HepG2 (cell line): ENCODE results near the gene SLC38A2. TPM values are rescaled to one million over a fixed set of nuclear protein-coding genes. Genes with fewer than 3 reads are reported as not detected.

Experiments
- ATF7-NPFF ChIP-seq: sonication (generic); formaldehyde crosslinking; IDR thresholded peaks from 2 replicates; pipeline ENCODE4 v1.8.1; 2023; ENCODE audit warnings: mild to moderate bottlenecking, low read depth, missing genetic modification reagents, moderate library complexity
- BORCS8-MEF2B ChIP-seq: sonication (generic); formaldehyde crosslinking; IDR thresholded peaks from 2 replicates; pipeline ENCODE4 v1.8.0; 2022; ENCODE audit warnings: mild to moderate bottlenecking, missing genetic modification reagents
- BRD4 ChIP-seq: sonication (generic); formaldehyde crosslinking; IDR thresholded peaks from 2 replicates; pipeline ENCODE4 v1.4.0; 2020; ENCODE audit warnings: missing genetic modification reagents
- FOSL2 ChIP-seq: sonication (generic); formaldehyde crosslinking; IDR thresholded peaks from 2 replicates; pipeline ENCODE4 v1.4.0; 2020; ENCODE audit warnings: missing genetic modification reagents
- GATAD1 ChIP-seq: IDR thresholded peaks from 2 replicates; pipeline ENCODE4 v1.6.1; 2016; ENCODE audit warnings: missing genetic modification reagents, missing compliant biosample characterization
- IRX3 ChIP-seq: sonication (generic); formaldehyde crosslinking; IDR thresholded peaks from 2 replicates; pipeline ENCODE4 v1.8.1; 2023; ENCODE audit warnings: mild to moderate bottlenecking, low read depth, missing genetic modification reagents, borderline replicate concordance
- MTA1 ChIP-seq: sonication (generic); formaldehyde crosslinking; IDR thresholded peaks from 2 replicates; pipeline ENCODE4 v1.4.0; 2020; ENCODE audit warnings: missing genetic modification reagents, mild to moderate bottlenecking, borderline replicate concordance
- NCOR1 ChIP-seq: fragments of 200-600 bp; sonication (generic); IDR thresholded peaks from 2 replicates; pipeline ENCODE4 v1.7.0; 2017; ENCODE audit warnings: antibody characterized with exemption, low read length, borderline replicate concordance
- NKX3-1 ChIP-seq: sonication (generic); formaldehyde crosslinking; IDR thresholded peaks from 2 replicates; pipeline ENCODE4 v1.5.0; 2020; ENCODE audit warnings: missing genetic modification reagents
- REPIN1 ChIP-seq: sonication (generic); formaldehyde crosslinking; IDR thresholded peaks from 2 replicates; pipeline ENCODE4 v1.8.0; 2022; ENCODE audit warnings: missing genetic modification reagents, low read depth, mild to moderate bottlenecking, borderline replicate concordance
- SOX13 ChIP-seq, 3 experiments: fragments of 450-650 bp in 1 of 3; sonication (generic) in 1 of 3; formaldehyde crosslinking in 1 of 3; IDR thresholded peaks in 2 of 3; conservative IDR thresholded peaks in 1 of 3; 2 replicates each; pipeline versions ENCODE4 v1.5.0 to v1.6.1; 2016 to 2020; ENCODE audit warnings: antibody characterized with exemption in 1 of 3, mild to moderate bottlenecking in 1 of 3, missing compliant biosample characterization in 1 of 3, missing genetic modification reagents in 1 of 3, moderate library complexity in 1 of 3
- YEATS2 ChIP-seq: sonication (generic); formaldehyde crosslinking; IDR thresholded peaks from 2 replicates; pipeline ENCODE4 v1.4.0; 2020; ENCODE audit warnings: missing genetic modification reagents, borderline replicate concordance
- ZMYM3 ChIP-seq: sonication (generic); formaldehyde crosslinking; IDR thresholded peaks from 2 replicates; pipeline ENCODE4 v1.5.1; 2020; ENCODE audit warnings: mild to moderate bottlenecking, missing genetic modification reagents
- ZNF616 ChIP-seq: sonication (generic); formaldehyde crosslinking; IDR thresholded peaks from 2 replicates; pipeline ENCODE4 v1.5.0; 2020; ENCODE audit warnings: low read depth, mild to moderate bottlenecking, missing genetic modification reagents
- ZSCAN20 ChIP-seq: sonication (generic); formaldehyde crosslinking; IDR thresholded peaks from 2 replicates; pipeline ENCODE4 v1.4.0; 2020; ENCODE audit warnings: missing genetic modification reagents, mild to moderate bottlenecking, borderline replicate concordance
- polyA plus RNA-seq, 8 experiments: library from polyadenylated mRNA; depleted of rRNA in 3 of 8; stranded (reverse) in 7 of 8; unstranded in 1 of 8; fragments of >200 nt; fragmentation: Illumina TruSeq in 4 of 8; extraction: Trizol in 4 of 8; gene quantifications; 2 replicates each; pipeline versions ENCODE4 v1.2.1 to v1.2.3, GENCODE V29; 2011 to 2016; ENCODE audit warnings: low read depth in 4 of 8, missing spikeins in 1 of 8, mixed read lengths in 1 of 8; ENCODE audit not compliant: insufficient read depth in 1 of 8
- total RNA-seq, 5 experiments: library from RNA; depleted of rRNA; stranded (reverse); fragments of >200 nt; fragmentation: Illumina TruSeq; extraction: Trizol; gene quantifications; 2 replicates each; pipeline ENCODE4 v1.2.3, GENCODE V29; 2016; ENCODE audit warnings: low read depth in 1 of 5
- TF ChIP-seq, protein P1 (sequence below): IDR thresholded peaks from 2 replicates; pipeline ENCODE4 v1.6.1; 2016
- TF ChIP-seq, protein P2 (sequence below): sonication (generic); formaldehyde crosslinking; IDR thresholded peaks from 2 replicates; pipeline ENCODE4 v1.4.0; 2020; ENCODE audit warnings: missing genetic modification reagents
- TF ChIP-seq, protein P3 (sequence below): sonication (generic); formaldehyde crosslinking; IDR thresholded peaks from 2 replicates; pipeline ENCODE4 v1.4.0; 2020; ENCODE audit warnings: missing genetic modification reagents
- TF ChIP-seq, protein P4 (sequence below), 2 experiments: IDR thresholded peaks; 2 replicates each; pipeline ENCODE4 v1.6.1; 2011 to 2012; ENCODE audit warnings: low read length in 2 of 2, borderline replicate concordance in 1 of 2, low read depth in 1 of 2, mild to moderate bottlenecking in 1 of 2, moderate library complexity in 1 of 2

Gene SLC38A2
- total and polyA plus RNA-seq, 2 of the 13 experiments (the other 11 are each of a cell fraction or from before 2014, with no cell fraction given): 368 to 880 TPM

DNA sequence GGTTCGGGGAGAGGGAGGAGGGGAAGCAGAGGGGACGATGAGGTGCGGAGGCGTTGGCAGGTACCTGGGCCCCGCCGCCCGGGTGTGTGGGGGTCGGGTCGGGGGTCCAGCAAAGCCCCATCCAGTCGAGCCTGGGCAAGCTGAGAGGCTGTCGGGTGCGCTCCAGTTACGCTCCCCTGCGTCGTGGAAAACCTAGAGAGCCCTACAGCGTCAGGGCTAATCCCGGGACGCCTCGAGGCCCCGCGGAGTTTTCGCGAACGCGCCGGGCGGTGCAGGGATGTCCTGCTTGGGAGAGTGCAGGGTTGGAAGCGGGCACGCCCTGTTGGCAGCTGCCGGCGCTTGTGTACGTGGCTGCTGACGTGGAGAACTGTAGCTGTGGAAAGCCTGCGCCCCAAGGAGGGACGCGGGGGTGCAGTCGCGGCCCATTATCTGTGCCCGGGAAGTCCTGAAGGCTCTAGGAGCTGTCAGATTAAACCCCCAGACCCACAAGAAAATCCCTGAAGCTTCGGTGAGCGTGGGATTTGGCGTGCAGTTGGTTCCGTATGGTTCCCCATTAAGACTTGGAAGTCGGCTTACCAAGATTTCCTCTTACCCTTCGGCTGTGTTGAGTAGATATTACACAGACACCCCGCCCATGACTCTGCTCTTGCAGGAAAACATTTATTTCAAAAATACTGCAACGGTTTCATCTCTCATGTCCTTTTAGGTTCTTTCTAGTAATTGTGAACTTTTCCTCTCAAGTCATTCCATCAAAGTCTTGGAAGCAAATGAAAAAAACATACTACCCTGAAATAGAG is 11.3 kb upstream of the SLC38A2 start (continued):
- TF ChIP-seq, protein P1, sequence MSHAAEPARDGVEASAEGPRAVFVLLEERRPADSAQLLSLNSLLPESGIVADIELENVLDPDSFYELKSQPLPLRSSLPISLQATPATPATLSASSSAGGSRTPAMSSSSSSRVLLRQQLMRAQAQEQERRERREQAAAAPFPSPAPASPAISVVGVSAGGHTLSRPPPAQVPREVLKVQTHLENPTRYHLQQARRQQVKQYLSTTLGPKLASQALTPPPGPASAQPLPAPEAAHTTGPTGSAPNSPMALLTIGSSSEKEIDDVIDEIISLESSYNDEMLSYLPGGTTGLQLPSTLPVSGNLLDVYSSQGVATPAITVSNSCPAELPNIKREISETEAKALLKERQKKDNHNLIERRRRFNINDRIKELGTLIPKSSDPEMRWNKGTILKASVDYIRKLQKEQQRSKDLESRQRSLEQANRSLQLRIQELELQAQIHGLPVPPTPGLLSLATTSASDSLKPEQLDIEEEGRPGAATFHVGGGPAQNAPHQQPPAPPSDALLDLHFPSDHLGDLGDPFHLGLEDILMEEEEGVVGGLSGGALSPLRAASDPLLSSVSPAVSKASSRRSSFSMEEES (CRISPR knock-in tag): no peak; the same call in 1 of the 2 replicates
- TF ChIP-seq BRD4 (CRISPR knock-in tag) (peak; percentile 96), GATAD1 (CRISPR knock-in tag) (0 out of 2 replicates have a peak, but pooled peaks have one; percentile 28), ATF7-NPFF (CRISPR knock-in tag) (peak; percentile 49), YEATS2 (CRISPR knock-in tag) (0 out of 2 replicates have a peak, but pooled peaks have one; percentile 21), SOX13 (IDR thresholded peaks at IDR 0.05) (no peak), SOX13 (CRISPR knock-in tag; conservative IDR thresholded peaks at IDR 0.05 in 1 of 2, IDR thresholded peaks at IDR 0.05 in 1 of 2) (peak in 1 of 2 experiments; percentile 47; a peak in 2 of 4 replicates), BORCS8-MEF2B (peak; percentile 39; the same call in 1 of the 2 replicates), IRX3 (CRISPR knock-in tag) (no peak), NCOR1 (no peak), ZSCAN20 (CRISPR knock-in tag) (peak; percentile 54; the same call in 1 of the 2 replicates), ZMYM3 (peak; percentile 39; the same call in 1 of the 2 replicates), NKX3-1 (CRISPR knock-in tag) (0 out of 2 replicates have a peak, but pooled peaks have one; percentile 12), MTA1 (CRISPR knock-in tag) (peak; percentile 74; the same call in 1 of the 2 replicates), REPIN1 (CRISPR knock-in tag) (peak; percentile 12; the same call in 1 of the 2 replicates), ZNF616 (CRISPR knock-in tag) (no peak), FOSL2 (CRISPR knock-in tag) (peak; percentile 31; the same call in 1 of the 2 replicates)
- TF ChIP-seq, protein P2, sequence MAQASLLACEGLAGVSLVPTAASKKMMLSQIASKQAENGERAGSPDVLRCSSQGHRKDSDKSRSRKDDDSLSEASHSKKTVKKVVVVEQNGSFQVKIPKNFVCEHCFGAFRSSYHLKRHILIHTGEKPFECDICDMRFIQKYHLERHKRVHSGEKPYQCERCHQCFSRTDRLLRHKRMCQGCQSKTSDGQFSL (CRISPR knock-in tag): 0 out of 2 replicates have a peak, but pooled peaks have one; percentile 32
- TF ChIP-seq, protein P3, sequence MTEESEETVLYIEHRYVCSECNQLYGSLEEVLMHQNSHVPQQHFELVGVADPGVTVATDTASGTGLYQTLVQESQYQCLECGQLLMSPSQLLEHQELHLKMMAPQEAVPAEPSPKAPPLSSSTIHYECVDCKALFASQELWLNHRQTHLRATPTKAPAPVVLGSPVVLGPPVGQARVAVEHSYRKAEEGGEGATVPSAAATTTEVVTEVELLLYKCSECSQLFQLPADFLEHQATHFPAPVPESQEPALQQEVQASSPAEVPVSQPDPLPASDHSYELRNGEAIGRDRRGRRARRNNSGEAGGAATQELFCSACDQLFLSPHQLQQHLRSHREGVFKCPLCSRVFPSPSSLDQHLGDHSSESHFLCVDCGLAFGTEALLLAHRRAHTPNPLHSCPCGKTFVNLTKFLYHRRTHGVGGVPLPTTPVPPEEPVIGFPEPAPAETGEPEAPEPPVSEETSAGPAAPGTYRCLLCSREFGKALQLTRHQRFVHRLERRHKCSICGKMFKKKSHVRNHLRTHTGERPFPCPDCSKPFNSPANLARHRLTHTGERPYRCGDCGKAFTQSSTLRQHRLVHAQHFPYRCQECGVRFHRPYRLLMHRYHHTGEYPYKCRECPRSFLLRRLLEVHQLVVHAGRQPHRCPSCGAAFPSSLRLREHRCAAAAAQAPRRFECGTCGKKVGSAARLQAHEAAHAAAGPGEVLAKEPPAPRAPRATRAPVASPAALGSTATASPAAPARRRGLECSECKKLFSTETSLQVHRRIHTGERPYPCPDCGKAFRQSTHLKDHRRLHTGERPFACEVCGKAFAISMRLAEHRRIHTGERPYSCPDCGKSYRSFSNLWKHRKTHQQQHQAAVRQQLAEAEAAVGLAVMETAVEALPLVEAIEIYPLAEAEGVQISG (CRISPR knock-in tag): peak; percentile 15; the same call in 1 of the 2 replicates
- TF ChIP-seq, protein P4, sequence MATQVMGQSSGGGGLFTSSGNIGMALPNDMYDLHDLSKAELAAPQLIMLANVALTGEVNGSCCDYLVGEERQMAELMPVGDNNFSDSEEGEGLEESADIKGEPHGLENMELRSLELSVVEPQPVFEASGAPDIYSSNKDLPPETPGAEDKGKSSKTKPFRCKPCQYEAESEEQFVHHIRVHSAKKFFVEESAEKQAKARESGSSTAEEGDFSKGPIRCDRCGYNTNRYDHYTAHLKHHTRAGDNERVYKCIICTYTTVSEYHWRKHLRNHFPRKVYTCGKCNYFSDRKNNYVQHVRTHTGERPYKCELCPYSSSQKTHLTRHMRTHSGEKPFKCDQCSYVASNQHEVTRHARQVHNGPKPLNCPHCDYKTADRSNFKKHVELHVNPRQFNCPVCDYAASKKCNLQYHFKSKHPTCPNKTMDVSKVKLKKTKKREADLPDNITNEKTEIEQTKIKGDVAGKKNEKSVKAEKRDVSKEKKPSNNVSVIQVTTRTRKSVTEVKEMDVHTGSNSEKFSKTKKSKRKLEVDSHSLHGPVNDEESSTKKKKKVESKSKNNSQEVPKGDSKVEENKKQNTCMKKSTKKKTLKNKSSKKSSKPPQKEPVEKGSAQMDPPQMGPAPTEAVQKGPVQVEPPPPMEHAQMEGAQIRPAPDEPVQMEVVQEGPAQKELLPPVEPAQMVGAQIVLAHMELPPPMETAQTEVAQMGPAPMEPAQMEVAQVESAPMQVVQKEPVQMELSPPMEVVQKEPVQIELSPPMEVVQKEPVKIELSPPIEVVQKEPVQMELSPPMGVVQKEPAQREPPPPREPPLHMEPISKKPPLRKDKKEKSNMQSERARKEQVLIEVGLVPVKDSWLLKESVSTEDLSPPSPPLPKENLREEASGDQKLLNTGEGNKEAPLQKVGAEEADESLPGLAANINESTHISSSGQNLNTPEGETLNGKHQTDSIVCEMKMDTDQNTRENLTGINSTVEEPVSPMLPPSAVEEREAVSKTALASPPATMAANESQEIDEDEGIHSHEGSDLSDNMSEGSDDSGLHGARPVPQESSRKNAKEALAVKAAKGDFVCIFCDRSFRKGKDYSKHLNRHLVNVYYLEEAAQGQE (IDR thresholded peaks at IDR 0.05; ENCODE audit: borderline replicate concordance in 1 of 2, low read depth in 1 of 2, low read length in 2 of 2): peak in 1 of 2 experiments; percentile 10; a peak in 1 of 4 replicates
